ENCODE results near the gene SOS2. TPM values are rescaled to one million over a fixed set of nuclear protein-coding genes. Genes with fewer than 3 reads are reported as not detected.
A peak's percentile ranks its signal among the peaks of the same experiment; 100 is the strongest.

The SOS2 gene
- total and polyA plus RNA-seq, 4 donors = 3.1 to 20.1 (median 9.1) TPM

- Histone ChIP-seq H3K9me3 (ENCODE audit: control insufficient read depth in 4 of 4, low read length in 3 of 4) (no peaks in the 10 kb centered on the region), H3K36me3 (ENCODE audit: control insufficient read depth in 4 of 4, insufficient read depth in 3 of 4, low read depth in 1 of 4, low read length in 3 of 4) (no peaks in the 10 kb centered on the region), H3K4me1 (ENCODE audit: control insufficient read depth in 4 of 4, insufficient read depth in 4 of 4, low read length in 3 of 4) (peaks cover 0 to under 1% (median under 1%) of the 10 kb centered on the region in 4 donors), H3K27me3 (ENCODE audit: control insufficient read depth in 4 of 4, insufficient read depth in 4 of 4, low read length in 3 of 4) (no peaks in the 10 kb centered on the region), H3K27ac (ENCODE audit: low read depth in 1 of 2, low read length in 2 of 2) (no peak overlapping the region), H3K9ac (ENCODE audit: low read depth in 1 of 2, low read length in 2 of 2) (no peak overlapping the region), H3K4me3 (ENCODE audit: low read depth in 1 of 3, low read length in 3 of 3) (no peak overlapping the region)
- TF ChIP-seq TAF1 (conservative IDR thresholded peaks at IDR 0.05) (no peak), RAD21 (IDR thresholded peaks at IDR 0.05) (peak in 1 of 2 donors; percentile 11)
- 75% methylated on average over 8 of the region's 8 CpGs for WGBS
- no peak for DNase-seq (ENCODE audit: low spot score)
These were observed 163.5 kb downstream of the SOS2 start for GRCh38 chr14:50067723-50068495.

Small RNA genes within 50 kb of the gene (small RNA-seq; reads per million reads assigned to genes)
- not detected for gene RF00019

Other genes with a start within 250 kb of the SOS2 start
- 1 to 10 TPM; 2.6 to 5.0 TPM for gene VCPKMT, start 115.0 kb downstream of the SOS2 start, total RNA-seq
- 1 to 10 TPM; 2.8 to 3.0 TPM for gene VCPKMT, start 115.0 kb downstream of the SOS2 start, polyA plus RNA-seq
- gene L2HGDH, start 80.7 kb upstream of the SOS2 start, total RNA-seq = 1 to 10 TPM; 5.5 to 9.0 TPM
- gene L2HGDH, start 80.7 kb upstream of the SOS2 start, polyA plus RNA-seq = 1 to 10 TPM; 3.8 to 5.2 TPM
- 1 to 10 TPM; 6.3 to 6.7 TPM for gene DMAC2L, start 80.7 kb upstream of the SOS2 start, total RNA-seq
- 10 to 100 TPM in 1 of 2 donors, 1 to 10 TPM in 1; 5.2 to 17.2 TPM for gene DMAC2L, start 80.7 kb upstream of the SOS2 start, polyA plus RNA-seq
- gene CDKL1, start 165.3 kb upstream of the SOS2 start, total RNA-seq = 1 to 10 TPM; 2.7 to 6.8 TPM
- gene CDKL1, start 165.3 kb upstream of the SOS2 start, polyA plus RNA-seq = 1 to 10 TPM; 1.1 to 1.6 TPM